Measurements from ENCODE around the gene GZMB. TPM values are rescaled to one million over a fixed set of nuclear protein-coding genes. Genes with fewer than 3 reads are reported as not detected.
A peak's percentile ranks its signal among the peaks of the same experiment; 100 is the strongest.
"Not testable (repeated sequence)": the region's sequence is repeated elsewhere in the genome, so short reads cannot be mapped to it uniquely, and the experiment has no call there.

The GZMB gene
- total RNA-seq, 1 experiment from 2014 or later: not detected

DNA sequence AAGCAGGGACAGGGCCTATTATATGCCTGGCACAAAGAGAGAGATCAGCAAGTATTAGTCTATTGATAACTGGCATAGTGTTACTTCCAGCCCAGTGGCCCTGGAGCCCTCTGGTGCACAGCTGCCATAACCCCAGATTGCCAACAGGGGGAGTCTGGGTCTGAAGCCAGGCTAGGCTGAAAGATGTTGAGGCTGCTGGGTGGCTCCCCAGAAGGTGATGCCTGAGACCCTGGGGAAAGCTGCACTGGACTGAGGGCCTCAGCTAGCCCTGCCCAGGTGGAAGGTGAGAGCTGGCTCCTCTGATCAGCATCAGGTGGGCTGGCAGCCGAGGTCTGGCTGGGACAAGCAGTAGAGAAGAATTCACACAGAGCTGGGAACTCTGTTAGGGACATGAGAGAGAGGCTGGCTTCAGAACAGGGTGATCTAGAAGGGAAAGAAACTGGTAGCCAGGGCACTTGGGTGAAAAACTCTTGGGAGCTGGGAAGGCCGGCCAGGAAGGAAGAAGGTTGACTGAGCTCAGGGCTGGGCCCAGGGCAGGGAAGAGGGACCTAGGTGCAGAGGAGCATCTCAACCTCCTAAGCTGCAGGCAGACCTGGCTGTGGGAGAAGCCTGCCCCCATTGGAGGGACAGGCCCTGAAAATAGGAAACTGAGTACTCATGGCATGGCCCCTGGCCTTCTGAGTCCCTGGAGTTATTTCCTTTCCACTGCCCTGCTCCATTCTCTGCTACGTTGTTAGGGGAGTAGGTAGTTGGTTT, 28.4 kb downstream of the GZMB start:
- H3K36me3 ChIP-seq: no peaks in the 10 kb centered on the region
- H3K27me3 ChIP-seq: no peaks in the 10 kb centered on the region
- no peak overlapping the region for H3K4me3 ChIP-seq
- peak; percentile 21 for DNase-seq
- H3K9me3 ChIP-seq: no peaks in the 10 kb centered on the region

DNA sequence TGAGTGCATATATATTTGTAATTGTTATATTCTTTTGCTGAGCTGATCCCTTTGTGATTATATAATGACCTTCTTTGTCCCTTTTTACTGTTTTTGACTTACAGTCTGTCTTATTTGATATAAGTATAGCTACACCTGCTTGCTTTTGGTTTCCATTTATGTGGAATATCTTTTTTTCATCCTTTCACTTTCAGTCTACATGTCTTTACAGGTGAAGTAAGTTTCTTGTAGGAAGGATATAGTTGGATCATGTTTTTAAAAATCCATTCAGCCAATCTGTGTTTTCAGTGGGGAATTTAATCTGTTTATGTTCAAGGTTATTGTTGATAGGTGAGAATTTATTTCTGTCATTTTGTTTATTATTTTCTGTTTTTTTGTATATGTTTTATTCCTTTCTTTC, 36.6 kb downstream of the GZMB start:
- no peak overlapping the region for H3K4me3 ChIP-seq
- no peaks in the 10 kb centered on the region for H3K9me3 ChIP-seq
- DNase-seq: no peak
- no peaks in the 10 kb centered on the region for H3K36me3 ChIP-seq
- H3K27me3 ChIP-seq: no peaks in the 10 kb centered on the region

DNA sequence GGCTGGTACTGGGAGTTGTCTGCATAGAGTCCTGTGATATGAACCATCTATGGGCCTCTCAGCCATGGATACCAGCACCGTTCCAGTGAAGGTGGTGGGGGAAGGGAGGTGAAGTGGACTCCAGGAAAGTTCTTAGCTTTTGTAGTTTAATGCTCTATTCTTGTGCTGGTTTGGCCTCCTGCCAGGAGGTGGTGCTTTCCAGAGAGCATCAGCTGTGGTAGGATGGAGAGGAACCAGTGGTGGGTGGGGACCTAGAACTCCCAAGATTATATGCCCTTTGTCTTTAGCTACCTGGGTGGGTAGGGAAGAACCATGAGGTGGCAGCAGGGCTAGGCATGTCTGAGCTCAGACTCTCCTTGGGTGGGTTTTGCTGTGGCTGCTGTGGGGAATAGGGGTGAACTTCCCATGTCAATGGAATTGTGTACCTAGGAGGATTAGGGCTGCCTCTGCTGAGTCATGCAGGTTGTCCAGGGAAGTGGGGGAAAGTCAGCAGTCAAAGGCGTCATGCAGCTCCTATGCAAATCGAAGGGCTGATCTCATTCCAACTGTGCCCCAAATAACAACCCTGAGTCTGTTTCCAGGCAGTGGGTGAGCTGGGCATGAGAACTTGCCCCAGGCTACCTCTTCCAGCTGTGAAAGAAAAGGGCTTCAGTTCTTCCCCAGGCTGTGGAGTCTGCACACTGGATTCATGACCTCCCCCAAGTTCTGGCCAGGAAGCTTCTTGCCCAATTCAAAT, 38.7 kb downstream of the GZMB start:
- Histone ChIP-seq H3K9me3 (no peaks in the 10 kb centered on the region), H3K27me3 (no peaks in the 10 kb centered on the region), H3K4me3 (no peak overlapping the region), H3K36me3 (no peaks in the 10 kb centered on the region)
- DNase-seq: no peak

DNA sequence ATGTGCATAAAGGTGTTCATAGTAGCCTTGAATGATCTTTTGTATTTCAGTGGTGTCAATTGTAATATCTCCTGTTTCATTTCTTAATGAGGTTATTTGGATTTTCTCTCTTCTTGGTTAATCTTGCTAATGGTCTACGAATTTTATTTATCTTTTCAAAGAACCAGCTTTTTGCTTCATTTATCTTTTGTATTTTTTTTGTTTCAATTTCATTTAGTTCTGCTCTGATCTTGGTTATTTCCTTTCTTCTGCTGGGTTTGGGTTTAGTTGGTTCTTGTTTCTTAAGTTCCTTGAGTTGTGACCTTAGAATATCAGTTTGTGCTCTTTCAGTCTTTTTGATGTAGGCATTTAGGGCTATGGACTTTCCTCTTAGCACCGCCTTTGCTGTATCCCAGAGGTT, 43.0 kb downstream of the GZMB start:
- not testable (repeated sequence) for H3K4me3 ChIP-seq, DNase-seq, H3K36me3 ChIP-seq, H3K9me3 ChIP-seq, H3K27me3 ChIP-seq

DNA sequence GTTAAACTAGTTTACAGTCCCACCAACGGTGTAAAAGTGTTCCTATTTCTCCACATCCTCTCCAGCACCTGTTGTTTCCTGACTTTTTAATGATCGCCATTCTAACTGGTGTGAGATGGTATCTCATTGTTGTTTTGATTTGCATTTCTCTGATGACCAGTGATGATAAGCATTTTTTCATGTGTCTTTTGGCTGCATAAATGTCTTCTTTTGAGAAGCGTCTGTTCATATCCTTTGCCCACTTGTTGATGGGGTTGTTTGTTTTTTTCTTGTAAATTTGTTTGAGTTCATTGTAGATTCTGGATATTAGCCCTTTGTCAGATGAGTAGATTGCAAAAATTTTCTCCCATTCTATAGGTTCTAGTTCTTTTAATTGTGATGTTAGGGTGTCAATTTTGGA, 49.6 kb downstream of the GZMB start:
- not testable (repeated sequence) for H3K9me3 ChIP-seq, H3K36me3 ChIP-seq, H3K4me3 ChIP-seq, H3K27me3 ChIP-seq, DNase-seq

Other genes with a start within 250 kb of the GZMB start
- 0.30 TPM in 1 of 2 replicates, not detected in the other for gene NYNRIN, start 235.2 kb downstream of the GZMB start, total RNA-seq (2014; rRNA removed; shearing (Covaris generic); ENCODE audit: low replicate concordance)
- gene CBLN3, start 204.5 kb downstream of the GZMB start, total RNA-seq (2014; rRNA removed; shearing (Covaris generic); ENCODE audit: low replicate concordance): 2.0 TPM in 1 of 2 replicates, not detected in the other
- gene KHNYN, start 204.2 kb downstream of the GZMB start, total RNA-seq (2014; rRNA removed; shearing (Covaris generic); ENCODE audit: low replicate concordance): 19.1 and 30.7 TPM in 2 replicates
- gene SDR39U1, start 191.4 kb downstream of the GZMB start, total RNA-seq (2014; rRNA removed; shearing (Covaris generic); ENCODE audit: low replicate concordance): 16.8 and 32.0 TPM in 2 replicates
- not detected in 2 replicates for gene CMA1, start 125.9 kb downstream of the GZMB start, total RNA-seq (2014; rRNA removed; shearing (Covaris generic); ENCODE audit: low replicate concordance)
- not detected in 2 replicates for gene CTSG, start 57.9 kb downstream of the GZMB start, total RNA-seq (2014; rRNA removed; shearing (Covaris generic); ENCODE audit: low replicate concordance)
- not detected in 2 replicates for gene GZMH, start 24.5 kb downstream of the GZMB start, total RNA-seq (2014; rRNA removed; shearing (Covaris generic); ENCODE audit: low replicate concordance)

Measured in MG63 (cell line).